Mucosa of stomach (tissue), 1 donor: ENCODE results near the gene LYRM9.
A peak's percentile ranks its signal among the peaks of the same experiment; 100 is the strongest.

ENCODE experiments used
- H3K27me3 ChIP-seq: one replicate; pipeline ENCODE4 v1.7.0; 2013; ENCODE audit warnings: mild to moderate bottlenecking, low read length; ENCODE audit not compliant: control insufficient read depth, insufficient read depth
- H3K36me3 ChIP-seq: one replicate; pipeline ENCODE4 v1.7.0; 2013; ENCODE audit warnings: low read length; ENCODE audit not compliant: control insufficient read depth, insufficient read depth
- H3K4me1 ChIP-seq: one replicate; pipeline ENCODE4 v1.7.0; 2013; ENCODE audit warnings: mild to moderate bottlenecking, low read length; ENCODE audit not compliant: control insufficient read depth, insufficient read depth
- H3K4me3 ChIP-seq: one replicate; pipeline ENCODE4 v1.7.0; 2013; ENCODE audit warnings: low read length
- H3K9ac ChIP-seq: one replicate; pipeline ENCODE4 v1.7.0; 2013; ENCODE audit warnings: mild to moderate bottlenecking, low read length, moderate library complexity
- H3K9me3 ChIP-seq: one replicate; pipeline ENCODE4 v1.7.0; 2013; ENCODE audit warnings: mild to moderate bottlenecking, low read length, moderate library complexity; ENCODE audit not compliant: control insufficient read depth
- donor health status: Pancreatic carcinoma.

Gene LYRM9

DNA sequence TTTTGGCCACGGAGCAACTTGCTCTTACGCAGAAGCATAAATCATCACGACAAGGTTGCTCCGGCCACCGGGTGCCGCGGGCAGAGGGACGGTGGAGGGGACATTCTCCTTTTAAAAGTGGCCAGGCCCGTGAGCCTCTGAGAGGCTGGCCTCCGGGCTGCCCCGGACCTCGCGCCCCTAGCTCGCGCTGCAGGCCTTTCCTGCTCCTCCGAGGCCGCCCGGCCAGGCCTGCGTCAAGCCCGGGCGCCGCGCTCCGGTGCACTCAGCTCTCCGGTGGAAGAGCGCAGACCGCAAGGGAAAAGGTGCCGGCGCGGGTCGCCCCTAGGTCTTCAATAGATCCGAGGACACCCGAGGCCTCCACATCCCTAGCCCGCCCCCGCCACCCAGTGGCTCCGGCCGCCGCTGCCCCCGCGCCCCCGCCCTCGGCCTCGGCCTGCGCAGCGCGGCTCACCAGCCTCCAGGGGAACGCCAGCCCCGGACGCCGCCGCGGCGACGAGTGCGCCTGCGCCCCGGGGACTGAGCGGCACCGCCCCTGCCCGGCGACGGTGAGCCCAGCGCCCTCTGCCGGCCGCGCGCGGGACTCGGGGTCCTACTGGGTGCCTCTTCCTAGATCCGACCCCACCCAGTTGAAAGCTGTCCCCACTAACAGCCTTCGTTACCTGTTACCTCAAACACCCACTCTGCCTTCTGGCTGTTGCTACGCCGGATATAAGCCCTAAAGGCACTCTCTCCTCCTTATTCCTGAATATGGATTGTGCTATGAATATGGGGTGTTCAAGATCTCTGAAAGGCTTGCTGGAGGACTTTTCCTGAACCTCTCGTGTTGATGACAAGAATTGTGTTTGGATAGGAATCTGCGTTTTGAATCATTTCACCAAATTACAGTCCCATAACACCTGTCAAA lies at the start of gene LYRM9:
Gene LYRM9 (minus strand): TSS at position 500 of the 904 bp plus-strand sequence. CDS start 10,671 bp downstream, outside the sequence.
- peak within 1 kb of the TSS; percentile 84 for H3K9ac ChIP-seq
- H3K4me3 ChIP-seq, result peak within 1 kb of the TSS; percentile 64
- no peaks in the 10 kb centered on the region for H3K36me3 ChIP-seq
- peaks cover 8% of the 10 kb centered on the region for H3K4me1 ChIP-seq
- no peaks in the 10 kb centered on the region for H3K27me3 ChIP-seq
- no peaks in the 10 kb centered on the region for H3K9me3 ChIP-seq

DNA sequence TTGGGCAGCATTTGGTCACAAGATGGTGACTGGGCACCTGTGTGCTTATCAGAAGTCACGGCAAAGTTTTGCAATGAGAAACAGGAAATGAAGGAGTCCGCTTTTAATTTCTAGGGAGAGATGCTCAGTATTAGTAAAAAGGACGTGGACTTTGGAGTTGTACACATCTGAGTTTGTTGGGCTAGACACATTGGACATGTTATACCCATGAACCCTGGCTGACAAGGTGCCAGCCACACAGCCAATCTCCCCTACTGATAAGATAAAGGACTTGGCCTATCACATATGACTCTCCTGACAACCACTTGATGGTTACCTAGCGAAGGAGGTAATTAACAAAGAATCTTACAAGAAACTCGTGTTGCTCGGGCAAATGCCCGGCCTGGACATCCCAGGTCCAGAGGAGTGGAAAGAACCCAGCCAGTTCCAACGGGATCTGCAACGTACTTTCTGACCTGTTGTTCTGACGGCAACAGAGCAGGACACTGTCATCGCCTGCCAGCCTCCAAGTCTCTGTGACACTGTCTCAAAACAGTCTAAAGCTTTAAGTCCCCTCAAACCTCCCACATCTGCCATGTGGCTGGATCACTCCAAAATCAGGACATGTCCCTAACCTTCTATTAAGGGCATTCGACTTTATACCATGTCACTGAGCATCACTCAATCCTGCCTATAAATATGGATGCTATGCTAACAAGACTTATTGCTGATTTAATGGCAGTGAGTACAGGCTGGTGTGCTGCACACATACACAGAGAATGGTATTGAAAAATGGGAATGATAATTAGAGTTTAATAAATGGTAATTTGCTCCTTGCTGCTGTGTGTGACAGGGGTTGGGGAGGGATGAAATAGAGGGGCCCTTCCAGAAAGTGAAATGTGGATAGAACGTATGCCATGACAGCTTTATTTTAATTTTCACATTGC lies 47.6 kb upstream of the LYRM9 start:
- H3K4me1 ChIP-seq, result peaks cover 8% of the 10 kb centered on the region
- no peaks in the 10 kb centered on the region for H3K36me3 ChIP-seq
- H3K4me3 ChIP-seq, result no peak overlapping the region
- H3K27me3 ChIP-seq, result no peaks in the 10 kb centered on the region
- no peaks in the 10 kb centered on the region for H3K9me3 ChIP-seq
- H3K9ac ChIP-seq, result no peak overlapping the region

DNA sequence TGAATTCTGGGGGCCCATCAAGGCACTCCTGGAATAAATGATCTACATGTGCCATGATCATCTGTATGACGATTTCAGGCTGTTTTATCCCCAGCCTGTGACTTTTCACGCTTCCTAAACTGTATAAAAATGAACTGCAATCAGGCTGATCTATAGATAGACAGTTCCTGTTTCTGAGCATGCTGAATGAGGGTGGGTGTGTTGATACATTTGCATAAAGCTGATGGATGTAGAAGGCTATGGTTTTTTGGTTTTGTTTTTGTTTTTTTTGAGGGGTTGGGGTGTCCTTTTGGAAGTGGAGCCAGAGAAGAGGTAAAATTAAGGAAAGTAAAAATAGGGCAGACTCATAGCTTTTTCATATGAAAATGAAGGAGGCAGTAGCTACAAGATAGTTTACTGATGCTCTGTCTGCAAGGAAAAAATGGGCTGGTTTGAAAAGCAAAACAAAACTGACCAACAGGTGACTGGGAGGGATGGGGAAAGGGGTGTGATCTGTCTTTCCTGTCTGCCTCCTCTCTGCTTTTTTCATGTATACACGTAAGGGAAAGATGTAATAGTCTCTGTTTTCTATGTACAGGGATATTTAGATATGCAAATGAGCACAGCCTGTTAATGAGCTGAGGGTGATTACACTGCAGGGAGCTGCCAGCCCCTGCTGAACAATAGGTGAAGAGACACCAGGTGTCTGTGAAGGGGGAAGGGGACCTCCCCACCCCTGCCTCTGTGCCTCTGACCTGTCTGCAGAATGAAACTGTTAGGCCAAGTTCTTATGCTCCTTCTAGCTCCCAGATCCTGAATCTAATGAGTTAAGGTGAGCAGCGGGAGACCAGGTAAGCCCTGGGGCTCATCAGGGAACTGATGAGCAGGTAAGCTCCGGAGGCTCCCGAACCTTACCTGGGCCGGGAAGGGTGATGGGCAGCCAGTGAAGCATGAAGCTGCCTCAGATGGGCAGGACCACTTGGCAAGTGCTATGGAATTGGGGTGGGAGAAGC lies 46.6 kb upstream of the LYRM9 start:
- peaks cover 8% of the 10 kb centered on the region for H3K4me1 ChIP-seq
- no peaks in the 10 kb centered on the region for H3K27me3 ChIP-seq
- no peak overlapping the region for H3K9ac ChIP-seq
- no peak overlapping the region for H3K4me3 ChIP-seq
- no peaks in the 10 kb centered on the region for H3K9me3 ChIP-seq
- H3K36me3 ChIP-seq, result no peaks in the 10 kb centered on the region

DNA sequence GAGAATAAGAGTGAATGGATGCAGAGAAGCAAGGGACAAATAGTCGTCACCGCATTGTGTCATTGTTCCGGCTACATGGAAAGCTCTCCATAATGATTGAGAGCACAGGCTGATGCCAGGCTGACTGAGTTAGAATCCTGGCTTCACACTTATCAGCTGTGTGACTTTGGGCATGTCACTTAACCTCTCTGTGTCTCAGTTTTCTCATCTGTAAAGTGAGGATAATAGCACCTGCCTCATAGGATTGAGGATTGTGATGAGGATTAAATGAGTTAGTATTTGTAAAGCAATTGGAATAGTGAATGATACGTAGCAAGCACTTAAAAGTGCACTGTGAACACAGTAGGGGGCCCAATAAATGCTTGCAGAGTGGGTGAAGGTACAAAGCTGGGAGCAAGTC lies 45.7 kb upstream of the LYRM9 start:
- Histone ChIP-seq H3K36me3 (no peaks in the 10 kb centered on the region), H3K9ac (no peak overlapping the region)

DNA sequence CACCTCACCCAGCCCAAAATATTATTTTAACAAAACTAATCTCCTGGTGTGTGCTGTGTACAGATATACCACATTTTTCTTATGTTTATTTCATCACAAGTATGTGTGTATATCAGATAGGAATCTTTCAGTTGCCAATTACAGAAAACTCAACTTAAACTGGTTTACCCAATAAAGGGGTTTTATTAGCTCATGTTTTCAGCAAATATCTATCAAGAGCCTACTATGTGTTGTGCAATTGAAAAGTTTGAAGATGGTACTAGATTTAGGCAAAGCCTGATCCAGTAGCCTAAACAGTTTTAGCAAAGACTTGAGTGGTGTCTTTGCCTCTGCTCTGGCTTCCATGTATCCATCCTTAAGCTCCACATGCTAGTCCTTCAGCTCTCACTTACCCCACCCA lies 45.1 kb upstream of the LYRM9 start:
- Histone ChIP-seq H3K36me3 (no peaks in the 10 kb centered on the region), H3K9ac (no peak overlapping the region), H3K4me3 (no peak overlapping the region), H3K4me1 (peaks cover 8% of the 10 kb centered on the region), H3K27me3 (no peaks in the 10 kb centered on the region), H3K9me3 (no peaks in the 10 kb centered on the region)

More for the DNA sequence above, 45.7 kb upstream of the LYRM9 start:
- Histone ChIP-seq H3K27me3 (no peaks in the 10 kb centered on the region), H3K9me3 (no peaks in the 10 kb centered on the region), H3K4me3 (no peak overlapping the region), H3K4me1 (peaks cover 8% of the 10 kb centered on the region)

DNA sequence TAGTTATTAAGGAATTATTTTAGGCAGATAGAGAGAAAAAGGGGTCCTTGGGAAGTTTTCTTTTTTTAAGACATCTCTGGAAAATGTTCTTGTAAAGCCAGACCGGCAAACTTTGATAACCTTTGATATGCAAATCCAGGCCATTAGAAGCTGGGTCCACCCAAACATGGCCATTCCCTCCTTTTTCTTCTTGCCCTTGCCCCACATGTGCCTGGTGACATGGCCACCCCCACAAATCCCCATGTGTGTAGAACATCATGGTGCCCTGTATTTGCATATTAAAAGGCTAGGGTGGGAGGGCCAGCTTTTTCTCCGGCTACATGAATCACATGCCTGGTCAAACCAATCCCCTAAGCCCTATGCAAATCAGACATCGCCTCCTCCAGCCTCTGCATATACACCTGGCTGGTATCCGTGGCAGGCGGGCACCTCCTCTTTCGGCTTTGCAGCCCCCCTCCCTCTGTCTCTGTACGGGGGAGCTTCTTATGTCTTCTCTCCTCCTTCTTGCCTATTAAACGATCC lies 43.9 kb upstream of the LYRM9 start:
- Histone ChIP-seq H3K9ac (no peak overlapping the region), H3K4me3 (no peak overlapping the region), H3K27me3 (no peaks in the 10 kb centered on the region), H3K36me3 (no peaks in the 10 kb centered on the region), H3K9me3 (no peaks in the 10 kb centered on the region), H3K4me1 (peaks cover 8% of the 10 kb centered on the region)

DNA sequence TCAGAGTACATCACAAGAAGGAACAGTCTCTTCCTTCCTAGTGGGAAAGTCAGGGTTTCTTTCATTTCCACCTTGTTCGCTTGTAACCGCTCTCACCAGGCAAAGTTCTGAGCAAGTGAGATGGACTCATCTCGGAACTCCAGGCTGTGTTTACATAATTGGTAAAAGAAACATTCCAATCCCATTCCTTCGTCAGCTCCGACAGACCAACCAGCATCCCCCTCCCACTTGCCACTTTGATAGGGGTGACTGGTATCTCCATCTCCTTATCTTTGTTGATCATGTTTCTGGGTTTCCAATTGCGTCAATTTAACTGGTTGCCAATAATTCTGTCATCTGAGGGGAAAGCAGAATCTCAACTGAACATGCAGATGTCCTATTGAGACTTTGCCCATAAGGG lies 36.8 kb upstream of the LYRM9 start:
- Histone ChIP-seq H3K9ac (no peak overlapping the region), H3K36me3 (no peaks in the 10 kb centered on the region), H3K4me3 (no peak overlapping the region), H3K9me3 (no peaks in the 10 kb centered on the region), H3K4me1 (no peaks in the 10 kb centered on the region), H3K27me3 (no peaks in the 10 kb centered on the region)

DNA sequence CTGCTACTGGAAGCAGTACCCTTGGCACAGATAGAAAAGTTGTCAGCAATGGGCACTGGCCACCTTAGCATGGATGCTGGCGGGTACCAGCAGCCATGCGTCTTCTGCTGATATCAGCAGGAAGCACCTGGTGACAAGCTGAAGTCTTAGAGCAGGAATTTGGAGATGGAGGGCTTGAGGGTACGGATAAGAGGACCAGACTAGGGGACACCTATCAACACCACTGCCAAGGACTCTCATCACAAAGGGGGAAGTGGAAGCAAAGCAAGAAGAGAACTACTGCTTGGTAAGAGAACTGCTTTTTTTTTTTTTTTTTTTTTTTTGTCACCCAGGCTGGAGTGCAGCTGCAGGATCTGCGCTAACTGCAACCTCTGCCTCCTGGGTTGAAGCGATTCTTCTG lies 35.4 kb upstream of the LYRM9 start:
- no peak overlapping the region for H3K9ac ChIP-seq
- H3K36me3 ChIP-seq, result no peaks in the 10 kb centered on the region
- H3K4me3 ChIP-seq, result no peak overlapping the region
- no peaks in the 10 kb centered on the region for H3K27me3 ChIP-seq
- H3K4me1 ChIP-seq, result no peaks in the 10 kb centered on the region
- no peaks in the 10 kb centered on the region for H3K9me3 ChIP-seq

DNA sequence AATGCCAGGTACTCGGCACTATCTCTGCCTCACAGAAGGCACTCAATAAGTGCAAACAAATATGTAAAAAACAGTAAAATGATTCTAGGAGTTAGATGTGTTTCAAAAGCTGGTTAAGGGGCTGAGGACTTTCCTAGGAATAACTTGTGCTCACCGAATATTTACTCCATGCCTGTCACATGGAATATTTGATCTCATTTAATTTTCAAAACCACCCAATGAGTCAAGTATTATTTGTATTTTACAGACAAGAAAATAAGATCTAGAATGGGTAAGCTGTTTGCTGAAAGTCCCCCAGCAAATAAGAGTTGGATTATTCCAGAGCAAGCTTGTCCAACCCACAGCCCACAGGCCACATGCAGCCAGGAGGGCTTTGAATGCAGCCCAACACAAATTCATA lies 34.6 kb upstream of the LYRM9 start:
- Histone ChIP-seq H3K4me1 (no peaks in the 10 kb centered on the region), H3K4me3 (no peak overlapping the region)

DNA sequence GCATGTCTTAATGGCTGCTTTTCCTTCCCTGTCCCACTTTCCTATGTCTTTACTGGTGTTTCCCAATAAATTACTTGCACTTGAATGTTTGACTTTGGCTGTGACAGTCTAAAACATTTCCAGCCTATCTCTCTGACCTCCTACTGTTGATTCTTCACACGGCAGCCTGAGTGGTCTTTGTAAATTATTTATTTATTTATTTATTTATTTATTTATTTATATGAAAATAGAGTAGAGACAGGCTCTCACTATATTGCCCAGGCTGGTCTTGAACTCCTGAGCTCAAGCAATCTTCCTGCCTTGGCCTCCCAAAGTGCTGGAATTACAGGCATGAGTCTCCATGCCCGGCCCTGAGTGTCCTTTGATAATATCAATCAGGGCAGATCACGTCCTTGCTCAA lies 28.4 kb upstream of the LYRM9 start:
- Histone ChIP-seq H3K36me3 (no peaks in the 10 kb centered on the region), H3K9ac (no peak overlapping the region), H3K4me3 (no peak overlapping the region), H3K9me3 (no peaks in the 10 kb centered on the region), H3K27me3 (peaks cover 3% of the 10 kb centered on the region), H3K4me1 (no peaks in the 10 kb centered on the region)

More for the DNA sequence above, 34.6 kb upstream of the LYRM9 start:
- no peak overlapping the region for H3K9ac ChIP-seq
- H3K9me3 ChIP-seq, result no peaks in the 10 kb centered on the region
- no peaks in the 10 kb centered on the region for H3K36me3 ChIP-seq
- no peaks in the 10 kb centered on the region for H3K27me3 ChIP-seq

DNA sequence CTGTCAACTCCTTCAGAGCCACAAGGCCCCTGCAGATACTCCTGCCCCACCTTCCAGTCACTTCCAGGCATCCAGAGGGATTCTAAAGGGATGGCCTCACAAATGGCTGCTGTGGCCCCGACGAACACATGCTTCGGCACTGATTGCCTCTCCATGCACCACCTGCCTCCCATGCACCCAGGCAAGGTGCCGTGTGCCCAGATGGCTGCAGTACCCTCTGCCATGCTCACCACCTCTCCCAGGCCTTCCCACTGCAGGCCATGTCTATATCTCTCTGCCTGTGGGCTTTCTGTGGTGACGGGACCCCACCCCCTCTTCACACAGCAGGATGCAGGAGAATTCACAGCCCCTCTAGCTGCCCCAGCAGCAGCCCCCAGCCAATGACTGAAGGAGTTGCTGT lies 27.9 kb upstream of the LYRM9 start:
- Histone ChIP-seq H3K9ac (no peak overlapping the region), H3K9me3 (no peaks in the 10 kb centered on the region), H3K36me3 (no peaks in the 10 kb centered on the region), H3K27me3 (peaks cover 3% of the 10 kb centered on the region), H3K4me3 (no peak overlapping the region), H3K4me1 (no peaks in the 10 kb centered on the region)
